ENCODE results near the gene MANSC4. TPM values are rescaled to one million over a fixed set of nuclear protein-coding genes. Genes with fewer than 3 reads are reported as not detected.

MANSC4 gene
- total and polyA plus RNA-seq, 2 of the 13 experiments (the other 11 are each of a cell fraction or from before 2014, with no cell fraction given) = not detected

GRCh38 chr12:27779920-27780611 lies at the start of gene MANSC4, which contains the start of gene KLHL42 (continued):
- TF ChIP-seq UBTF (CRISPR knock-in tag; IDR thresholded peaks at IDR 0.05) (peak; percentile 97), ZNF460 (CRISPR knock-in tag; IDR thresholded peaks at IDR 0.05; ENCODE audit: borderline replicate concordance) (no peak), KLF16 (CRISPR knock-in tag; IDR thresholded peaks at IDR 0.05) (no peak; a peak in 1 of 4 replicates), PLRG1 (conservative IDR thresholded peaks at IDR 0.05) (no peak), SOX13 (IDR thresholded peaks at IDR 0.05) (no peak), SOX13 (CRISPR knock-in tag; conservative IDR thresholded peaks at IDR 0.05 in 1 of 2, IDR thresholded peaks at IDR 0.05 in 1 of 2) (no peak), HDAC2 (CRISPR knock-in tag; IDR thresholded peaks at IDR 0.05) (no peak), KDM4B (CRISPR knock-in tag; IDR thresholded peaks at IDR 0.05) (no peak), ZBTB40 (IDR thresholded peaks at IDR 0.05) (no peak), ZBTB40 (CRISPR knock-in tag; IDR thresholded peaks at IDR 0.05) (peak; percentile 56; the same call in 1 of the 2 replicates), PAF1 (CRISPR knock-in tag; IDR thresholded peaks at IDR 0.05) (no peak)
- TF ChIP-seq, protein P1, sequence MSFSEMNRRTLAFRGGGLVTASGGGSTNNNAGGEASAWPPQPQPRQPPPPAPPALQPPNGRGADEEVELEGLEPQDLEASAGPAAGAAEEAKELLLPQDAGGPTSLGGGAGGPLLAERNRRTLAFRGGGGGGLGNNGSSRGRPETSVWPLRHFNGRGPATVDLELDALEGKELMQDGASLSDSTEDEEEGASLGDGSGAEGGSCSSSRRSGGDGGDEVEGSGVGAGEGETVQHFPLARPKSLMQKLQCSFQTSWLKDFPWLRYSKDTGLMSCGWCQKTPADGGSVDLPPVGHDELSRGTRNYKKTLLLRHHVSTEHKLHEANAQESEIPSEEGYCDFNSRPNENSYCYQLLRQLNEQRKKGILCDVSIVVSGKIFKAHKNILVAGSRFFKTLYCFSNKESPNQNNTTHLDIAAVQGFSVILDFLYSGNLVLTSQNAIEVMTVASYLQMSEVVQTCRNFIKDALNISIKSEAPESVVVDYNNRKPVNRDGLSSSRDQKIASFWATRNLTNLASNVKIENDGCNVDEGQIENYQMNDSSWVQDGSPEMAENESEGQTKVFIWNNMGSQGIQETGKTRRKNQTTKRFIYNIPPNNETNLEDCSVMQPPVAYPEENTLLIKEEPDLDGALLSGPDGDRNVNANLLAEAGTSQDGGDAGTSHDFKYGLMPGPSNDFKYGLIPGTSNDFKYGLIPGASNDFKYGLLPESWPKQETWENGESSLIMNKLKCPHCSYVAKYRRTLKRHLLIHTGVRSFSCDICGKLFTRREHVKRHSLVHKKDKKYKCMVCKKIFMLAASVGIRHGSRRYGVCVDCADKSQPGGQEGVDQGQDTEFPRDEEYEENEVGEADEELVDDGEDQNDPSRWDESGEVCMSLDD (CRISPR knock-in tag; IDR thresholded peaks at IDR 0.05; ENCODE audit: borderline replicate concordance) = no peak
- TF ChIP-seq, protein P2, sequence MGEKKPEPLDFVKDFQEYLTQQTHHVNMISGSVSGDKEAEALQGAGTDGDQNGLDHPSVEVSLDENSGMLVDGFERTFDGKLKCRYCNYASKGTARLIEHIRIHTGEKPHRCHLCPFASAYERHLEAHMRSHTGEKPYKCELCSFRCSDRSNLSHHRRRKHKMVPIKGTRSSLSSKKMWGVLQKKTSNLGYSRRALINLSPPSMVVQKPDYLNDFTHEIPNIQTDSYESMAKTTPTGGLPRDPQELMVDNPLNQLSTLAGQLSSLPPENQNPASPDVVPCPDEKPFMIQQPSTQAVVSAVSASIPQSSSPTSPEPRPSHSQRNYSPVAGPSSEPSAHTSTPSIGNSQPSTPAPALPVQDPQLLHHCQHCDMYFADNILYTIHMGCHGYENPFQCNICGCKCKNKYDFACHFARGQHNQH (CRISPR knock-in tag; IDR thresholded peaks at IDR 0.05) = no peak
